Measurements from ENCODE around the gene ACHE. TPM values are rescaled to one million over a fixed set of nuclear protein-coding genes. Genes with fewer than 3 reads are reported as not detected.
A peak's percentile ranks its signal among the peaks of the same experiment; 100 is the strongest.

Gene ACHE
- polyA plus RNA-seq, 1 of the 3 experiments (the other 2 are of a cell fraction) = 1.8 TPM

DNA sequence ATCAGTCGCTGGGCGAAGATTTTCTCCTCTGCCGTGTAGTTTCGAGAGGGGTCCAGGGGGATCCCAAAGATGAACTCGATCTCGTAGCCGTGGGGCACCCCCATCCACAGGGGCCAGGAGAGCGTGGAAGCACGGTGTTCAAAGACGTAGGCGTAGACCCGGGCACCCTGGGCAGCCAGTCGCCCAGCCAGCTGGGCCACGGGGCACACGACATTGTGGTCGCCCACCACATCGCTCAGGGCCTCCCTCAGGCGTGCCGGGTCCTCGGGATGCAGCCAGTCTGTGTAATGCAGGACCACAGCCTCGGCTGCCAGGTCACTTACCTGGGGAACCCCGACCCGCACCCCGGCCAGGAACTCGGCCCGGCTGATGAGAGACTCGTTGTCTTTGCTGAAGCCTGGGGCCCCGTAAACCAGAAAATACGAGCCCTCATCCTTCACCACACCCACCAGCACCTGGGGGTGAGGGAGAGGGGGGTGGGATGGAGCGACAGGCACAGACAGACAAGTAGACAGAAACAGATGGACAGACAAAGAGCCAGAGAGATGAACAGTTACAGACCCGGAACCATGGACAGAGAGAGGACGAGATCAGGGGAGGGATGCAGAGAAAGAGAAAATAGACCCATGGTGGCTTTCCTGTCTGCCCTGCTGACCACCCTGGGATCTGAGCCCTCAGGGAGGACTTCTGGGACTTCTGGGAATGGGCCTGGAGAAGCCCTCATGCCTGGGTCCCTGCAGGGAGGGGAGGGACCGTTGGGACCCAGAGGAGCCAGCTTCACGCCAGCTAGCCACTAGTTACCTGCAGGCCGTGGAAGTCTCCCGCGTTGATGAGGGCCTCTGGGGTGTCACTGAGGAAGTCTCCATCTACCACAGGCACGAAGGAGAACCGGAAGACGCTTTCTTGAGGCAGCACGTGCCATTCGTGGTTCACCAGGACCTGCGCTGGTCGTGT is 3.0 kb downstream of the ACHE start:
- ChIA-PET POLR2A (interaction anchor here (0.6 kb wide), 1 partner anchor 202 kb away, joined by 3 read pairs; no protein-coding TSS in a partner anchor), CTCF (interaction anchor here (1.3 to 3.8 kb wide), 7 partner anchors 17 to 186 kb away, joined by 4 to 69 read pairs (median 18); partner anchors contain the start of genes SLC12A9 and SRRT)
- Histone ChIP-seq H3K4me2 (no peak overlapping the region), H3K9me3 (no peaks in the 10 kb centered on the region), H3K27me3 (ENCODE audit: insufficient read depth) (peaks cover 20% of the 10 kb centered on the region), H3K9ac (no peak overlapping the region), H3K4me3 (ENCODE audit: low read depth in 2 of 2, low read length in 1 of 2) (no peak overlapping the region), H2AFZ (ENCODE audit: low read depth) (no peak overlapping the region), H3F3A (replicated peaks; ENCODE audit: insufficient read depth) (peaks cover 15% of the 10 kb centered on the region), H3K27ac (ENCODE audit: low read depth in 2 of 2, low read length in 1 of 2) (no peak overlapping the region), H3K79me2 (ENCODE audit: insufficient read depth) (peaks cover 18% of the 10 kb centered on the region), H3K36me3 (replicated peaks in 1 of 2; ENCODE audit: control insufficient read depth in 1 of 2, insufficient read depth in 2 of 2, low read length in 1 of 2) (peaks cover 5 to 13% of the 10 kb centered on the region in 2 experiments), H4K20me1 (ENCODE audit: insufficient read depth) (no peaks in the 10 kb centered on the region), H3K4me1 (ENCODE audit: control insufficient read depth in 1 of 2, insufficient read depth in 2 of 2, low read depth in 1 of 2, low read length in 1 of 2) (peaks cover 7 to 37% of the 10 kb centered on the region in 2 experiments), H3K9me2 (no peaks in the 10 kb centered on the region)
- DNase-seq = no peak
- TF ChIP-seq SMC3 (IDR thresholded peaks at IDR 0.05; ENCODE audit: low read depth, low read length) (no peak), TAF1 (IDR thresholded peaks at IDR 0.05; ENCODE audit: borderline replicate concordance, low read depth, low read length) (no peak), FOXJ3 (CRISPR knock-in tag; IDR thresholded peaks at IDR 0.05) (no peak), JUND (IDR thresholded peaks at IDR 0.05) (no peak), YY1 (IDR thresholded peaks at IDR 0.05; ENCODE audit: low read depth) (no peak), TCF12 (IDR thresholded peaks at IDR 0.05) (no peak), CHD2 (IDR thresholded peaks at IDR 0.05; ENCODE audit: low read length, partially characterized antibody) (no peak), SIN3A (IDR thresholded peaks at IDR 0.05; ENCODE audit: borderline replicate concordance, low read depth, low read length) (no peak), TEAD4 (IDR thresholded peaks at IDR 0.05; ENCODE audit: borderline replicate concordance, insufficient read depth) (no peak), EP300 (IDR thresholded peaks at IDR 0.05; ENCODE audit: borderline replicate concordance in 1 of 2, low read depth in 1 of 2, low read length in 1 of 2) (no peak)
- TF ChIP-seq, protein P1, sequence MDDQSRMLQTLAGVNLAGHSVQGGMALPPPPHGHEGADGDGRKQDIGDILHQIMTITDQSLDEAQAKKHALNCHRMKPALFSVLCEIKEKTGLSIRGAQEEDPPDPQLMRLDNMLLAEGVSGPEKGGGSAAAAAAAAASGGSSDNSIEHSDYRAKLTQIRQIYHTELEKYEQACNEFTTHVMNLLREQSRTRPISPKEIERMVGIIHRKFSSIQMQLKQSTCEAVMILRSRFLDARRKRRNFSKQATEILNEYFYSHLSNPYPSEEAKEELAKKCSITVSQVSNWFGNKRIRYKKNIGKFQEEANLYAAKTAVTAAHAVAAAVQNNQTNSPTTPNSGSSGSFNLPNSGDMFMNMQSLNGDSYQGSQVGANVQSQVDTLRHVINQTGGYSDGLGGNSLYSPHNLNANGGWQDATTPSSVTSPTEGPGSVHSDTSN (IDR thresholded peaks at IDR 0.05) = no peak
- WGBS (ENCODE audit: low lambda C conversion rate) = 91% methylated on average over 35 of the region's 44 CpGs

DNA sequence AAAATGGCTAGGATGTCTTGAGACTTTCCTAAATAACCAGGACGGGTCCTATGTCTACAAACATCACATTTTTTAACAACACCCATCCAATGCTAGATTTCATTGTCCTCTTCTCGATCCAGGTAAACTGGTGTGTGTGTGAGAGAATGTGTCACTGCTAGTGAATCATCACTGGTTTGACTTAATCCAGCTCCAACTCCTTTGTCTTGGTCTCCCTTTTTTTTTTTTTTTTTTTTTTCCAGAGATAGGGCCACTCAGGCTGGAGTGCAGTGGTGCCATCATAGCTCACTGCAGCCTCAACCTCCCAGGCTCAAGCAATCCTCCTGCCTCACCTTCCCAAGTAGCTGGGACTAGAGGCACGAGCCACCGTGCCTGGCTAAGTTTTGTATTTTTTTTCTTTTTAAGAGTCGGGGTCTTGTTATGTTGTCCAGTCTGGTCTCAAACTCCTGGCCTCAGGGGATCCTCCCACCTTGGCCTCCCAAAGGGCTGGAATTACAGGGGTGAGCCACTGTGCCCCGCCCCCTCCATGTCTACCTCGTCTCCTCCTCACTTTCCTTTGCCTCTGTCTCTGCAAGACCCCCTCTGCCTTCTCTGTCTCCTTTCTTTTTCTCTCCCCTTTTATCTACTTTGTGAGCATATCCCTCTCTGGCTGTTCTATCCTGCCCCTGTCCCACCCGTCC is 4.0 kb downstream of the ACHE start:
- Histone ChIP-seq H3K79me2 (ENCODE audit: insufficient read depth) (peaks cover 27% of the 10 kb centered on the region), H2AFZ (ENCODE audit: low read depth) (no peak overlapping the region), H3K27ac (ENCODE audit: low read depth in 2 of 2, low read length in 1 of 2) (no peak overlapping the region), H3K9me3 (no peaks in the 10 kb centered on the region), H3K4me1 (ENCODE audit: control insufficient read depth in 1 of 2, insufficient read depth in 2 of 2, low read depth in 1 of 2, low read length in 1 of 2) (peaks cover 11 to 44% of the 10 kb centered on the region in 2 experiments), H3K9me2 (no peaks in the 10 kb centered on the region), H4K20me1 (ENCODE audit: insufficient read depth) (no peaks in the 10 kb centered on the region; the same call in 1 of the 2 replicates), H3K9ac (no peak overlapping the region), H3F3A (replicated peaks; ENCODE audit: insufficient read depth) (peaks cover 20% of the 10 kb centered on the region), H3K27me3 (ENCODE audit: insufficient read depth) (peaks cover 15% of the 10 kb centered on the region), H3K36me3 (replicated peaks in 1 of 2; ENCODE audit: control insufficient read depth in 1 of 2, insufficient read depth in 2 of 2, low read length in 1 of 2) (peaks cover 11 to 22% of the 10 kb centered on the region in 2 experiments), H3K4me2 (no peak overlapping the region), H3K4me3 (ENCODE audit: low read depth in 2 of 2, low read length in 1 of 2) (no peak overlapping the region)
- no peak for DNase-seq
- ChIA-PET CTCF (interaction anchor here (0.7 to 1.3 kb wide), 5 partner anchors 39 to 423 kb away, joined by 3 to 5 read pairs (median 4); partner anchors contain the start of gene SLC12A9), POLR2A (interaction anchor here (0.6 kb wide), 1 partner anchor 202 kb away, joined by 3 read pairs; no protein-coding TSS in a partner anchor)
- WGBS (ENCODE audit: low lambda C conversion rate) = 81% methylated on average over 8 of the region's 8 CpGs
- peak; percentile 21; the same call in 1 of the 2 replicates for TF ChIP-seq TCF12 (IDR thresholded peaks at IDR 0.05)
- TF ChIP-seq, protein P1 (IDR thresholded peaks at IDR 0.05) = no peak

Measured in SK-N-SH (cell line).